GM12878 (cell line): ENCODE measurements around the gene TRAPPC12. TPM values are rescaled to one million over a fixed set of nuclear protein-coding genes. Genes with fewer than 3 reads are reported as not detected.

Source experiments
- ATAC-seq: fragments of 200-7000 bp; cut with Tn5 transposase; 3 replicates; pipeline ENCODE4 v1.9.1; 2020; ENCODE audit warnings: mild to moderate bottlenecking, moderate library complexity
- BruUV-seq: library from RNA; stranded (reverse); fragments of 400-500 nt; replicated peaks from 2 replicates; lab custom pipeline; 2021; lab: Mats Ljungman, UMichigan
- CTCF ChIA-PET: fragments of 300-600 bp; sonication (Branson Sonifier 250); formaldehyde crosslinking; extraction: SDS; loops from one replicate; lab custom pipeline; 2021; ENCODE audit warnings: inconsistent platforms; lab: Yijun Ruan, JAX
- POLR2A ChIA-PET: fragments of 350-600 bp; formaldehyde crosslinking; extraction: SDS; loops from one replicate; lab custom pipeline; 2021; ENCODE audit warnings: inconsistent platforms; lab: Charles Lee
- RAD21 ChIA-PET: fragments of 300-600 bp; sonication (Branson Sonifier 250); formaldehyde crosslinking; loops from one replicate; lab custom pipeline; 2023; ENCODE audit warnings: antibody characterized with exemption; ENCODE audit not compliant: unreplicated experiment; lab: Charles Lee
- SMC1A ChIA-PET: fragments of 300-600 bp; sonication (Branson Sonifier 250); formaldehyde crosslinking; loops from one replicate; lab custom pipeline; 2023; ENCODE audit not compliant: unreplicated experiment, uncharacterized antibody; lab: Charles Lee
- DNase-seq: peaks from one replicate; pipeline ENCODE4 v3.0.0-alpha.2; 2011; ENCODE audit warnings: low read depth, low spot score
- FAIRE-seq: peaks from 3 replicates; lab custom pipeline; 2011; peaks lifted over from hg19 to GRCh38; lab: Jason Lieb, UNC
- H2AFZ ChIP-seq: 2 replicates; pipeline ENCODE4 v1.6.0; 2011; ENCODE audit warnings: low read depth, low read length, control low read depth; ENCODE audit not compliant: control insufficient read depth
- H3K27ac ChIP-seq: 2 replicates; pipeline ENCODE4 v1.5.1; 2011; ENCODE audit warnings: control low read depth; ENCODE audit not compliant: control insufficient read depth, insufficient read depth
- H3K27me3 ChIP-seq, 2 experiments: replicated peaks in 1 of 2; 2 replicates each; pipeline versions ENCODE4 v1.6.0 to v1.6.1; 2011; ENCODE audit warnings: low read length in 1 of 2; ENCODE audit not compliant: control insufficient read depth in 2 of 2, insufficient read depth in 2 of 2
- H3K36me3 ChIP-seq, 2 experiments: 2 replicates each; pipeline ENCODE4 v1.5.1; 2011; ENCODE audit warnings: low read length in 1 of 2; ENCODE audit not compliant: control insufficient read depth in 2 of 2, insufficient read depth in 2 of 2
- H3K4me1 ChIP-seq: 2 replicates; pipeline ENCODE4 v1.6.1; 2011; ENCODE audit warnings: mild to moderate bottlenecking, low read length, moderate library complexity, mixed read lengths; ENCODE audit not compliant: control insufficient read depth, insufficient read depth
- H3K4me2 ChIP-seq: 2 replicates; pipeline ENCODE4 v1.6.0; 2011; ENCODE audit warnings: control low read depth; ENCODE audit not compliant: control insufficient read depth, insufficient read depth
- H3K4me3 ChIP-seq: fragments of 200-600 bp; sonication (generic); 2 replicates; pipeline ENCODE4 v1.5.1; 2016
- H3K79me2 ChIP-seq: 2 replicates; pipeline ENCODE4 v1.6.0; 2011; ENCODE audit warnings: low read length; ENCODE audit not compliant: control insufficient read depth, insufficient read depth
- H3K9ac ChIP-seq: 2 replicates; pipeline ENCODE4 v1.8.0; 2011; ENCODE audit warnings: low read length, control low read depth, mixed read lengths; ENCODE audit not compliant: control insufficient read depth, insufficient read depth
- H3K9me3 ChIP-seq: replicated peaks from 3 replicates; pipeline ENCODE4 v1.5.1; 2011; ENCODE audit warnings: mild to moderate bottlenecking, low read length; ENCODE audit not compliant: control insufficient read depth, insufficient read depth
- H4K20me1 ChIP-seq: 2 replicates; pipeline ENCODE4 v1.6.0; 2011; ENCODE audit not compliant: control insufficient read depth, insufficient read depth
- ASH2L ChIP-seq: fragments of 300-600, 200-600 bp; sonication (generic); IDR thresholded peaks from 2 replicates; pipeline ENCODE4 v1.6.1; 2017; ENCODE audit warnings: low read depth, mild to moderate bottlenecking, borderline replicate concordance
- BCL11A ChIP-seq: IDR thresholded peaks from 2 replicates; pipeline ENCODE4 v1.6.1; 2011; ENCODE audit warnings: low read depth, low read length
- BHLHE40 ChIP-seq, 2 experiments: fragments of 450-650 bp in 1 of 2; IDR thresholded peaks; 2 replicates each; pipeline ENCODE4 v1.6.1; 2011 to 2017; ENCODE audit warnings: low read depth in 2 of 2, borderline replicate concordance in 1 of 2, improper control_type of control experiment in 1 of 2, low read length in 1 of 2, mild to moderate bottlenecking in 1 of 2
- BMI1 ChIP-seq: fragments of 450-650 bp; IDR thresholded peaks from 2 replicates; pipeline ENCODE4 v1.6.1; 2016; ENCODE audit warnings: mild to moderate bottlenecking, moderate library complexity, borderline replicate concordance
- CHD4 ChIP-seq: fragments of 200-600 bp; sonication (generic); IDR thresholded peaks from 2 replicates; pipeline ENCODE4 v1.6.1; 2016; ENCODE audit warnings: mild to moderate bottlenecking
- MEF2B ChIP-seq: fragments of 450-650 bp; IDR thresholded peaks from 2 replicates; pipeline ENCODE4 v1.6.1; 2018; ENCODE audit warnings: mild to moderate bottlenecking, moderate library complexity; ENCODE audit not compliant: partially characterized antibody, poor library complexity, severe bottlenecking
- MLLT1 ChIP-seq: fragments of 450-650 bp; IDR thresholded peaks from 2 replicates; pipeline ENCODE4 v1.6.1; 2016; ENCODE audit warnings: mild to moderate bottlenecking
- RELA ChIP-seq: fragments of 450-650 bp; IDR thresholded peaks from 2 replicates; pipeline ENCODE4 v1.8.0; 2014; ENCODE audit warnings: borderline replicate concordance; ENCODE audit not compliant: partially characterized antibody
- SMAD5 ChIP-seq: IDR thresholded peaks from 2 replicates; pipeline ENCODE4 v1.6.1; 2016; ENCODE audit warnings: antibody characterized with exemption, low read depth
- SRF ChIP-seq, 2 experiments: IDR thresholded peaks; 2 replicates each; pipeline ENCODE4 v1.6.1; 2011; ENCODE audit warnings: low read depth in 2 of 2, low read length in 2 of 2, mild to moderate bottlenecking in 1 of 2, moderate library complexity in 1 of 2
- ZNF217 ChIP-seq: fragments of 450-650 bp; IDR thresholded peaks from 2 replicates; pipeline ENCODE4 v1.6.1; 2017; ENCODE audit warnings: antibody characterized with exemption, mild to moderate bottlenecking
- ZZZ3 ChIP-seq: IDR thresholded peaks from 2 replicates; pipeline ENCODE4 v1.6.1; 2011; ENCODE audit warnings: low read depth; ENCODE audit not compliant: control insufficient read depth, insufficient read length
- WGBS: methylation state at CpG from one replicate; pipeline ENCODE4 v1.1.6; 2016; ENCODE audit warnings: low lambda C conversion rate; ENCODE audit not compliant: insufficient replicate concordance, insufficient coverage; ENCODE audit errors: missing lambda C conversion rate; 5-methylcytosine and 5-hydroxymethylcytosine counted together
- in situ Hi-C: fragments of 300-500 bp; cut with MboI; formaldehyde crosslinking; loops from 9 replicates; pipeline ENCODE4 v1.14.3; 2018; ENCODE audit warnings: mixed read lengths
- intact Hi-C: fragments of 100-400 bp; cut with micrococcal nuclease; formaldehyde crosslinking; loops from one replicate; pipeline ENCODE4 v1.14.2; 2022; ENCODE audit not compliant: unreplicated experiment
- polyA plus RNA-seq, 11 experiments: library from polyadenylated mRNA; depleted of rRNA in 4 of 11; unstranded in 6 of 11; stranded (reverse) in 5 of 11; fragments of >200 nt; fragmentation: Nextera tagmentation in 4 of 11; fragmentation: Illumina TruSeq in 1 of 11; extraction: Ambion mirVana in 4 of 11; extraction: Trizol in 1 of 11; gene quantifications; 1 replicate in 1 of 11; 2 replicates in 10 of 11; pipeline versions ENCODE4 v1.2.1 to v1.2.3, GENCODE V29; 2011 to 2016; ENCODE audit warnings: inconsistent platforms in 2 of 11, missing spikeins in 2 of 11, low read depth in 1 of 11
- total RNA-seq, 4 experiments: library from RNA; depleted of rRNA in 3 of 4; stranded (reverse); fragments of >200 nt in 3 of 4; fragmentation: Illumina TruSeq in 1 of 4; extraction: Trizol in 1 of 4; gene quantifications; 2 replicates each; pipeline versions ENCODE4 v1.2.1 to v1.2.3, GENCODE V29; 2013 to 2021
- TF ChIP-seq, protein P1 (sequence below): fragments of 450-650 bp; IDR thresholded peaks from 2 replicates; pipeline ENCODE4 v1.6.1; 2018; ENCODE audit warnings: mild to moderate bottlenecking, low read depth, moderate library complexity; ENCODE audit not compliant: partially characterized antibody
- TF ChIP-seq, protein P2 (sequence below): fragments of 450-650 bp; IDR thresholded peaks from 2 replicates; pipeline ENCODE4 v1.6.1; 2016; ENCODE audit warnings: mild to moderate bottlenecking, moderate library complexity, borderline replicate concordance

Gene TRAPPC12
- total and polyA plus RNA-seq, 10 of the 15 experiments (the other 5 are each of a cell fraction or from before 2014, with no cell fraction given) = 8.6 to 77.1 (median 37.4) TPM

DNA sequence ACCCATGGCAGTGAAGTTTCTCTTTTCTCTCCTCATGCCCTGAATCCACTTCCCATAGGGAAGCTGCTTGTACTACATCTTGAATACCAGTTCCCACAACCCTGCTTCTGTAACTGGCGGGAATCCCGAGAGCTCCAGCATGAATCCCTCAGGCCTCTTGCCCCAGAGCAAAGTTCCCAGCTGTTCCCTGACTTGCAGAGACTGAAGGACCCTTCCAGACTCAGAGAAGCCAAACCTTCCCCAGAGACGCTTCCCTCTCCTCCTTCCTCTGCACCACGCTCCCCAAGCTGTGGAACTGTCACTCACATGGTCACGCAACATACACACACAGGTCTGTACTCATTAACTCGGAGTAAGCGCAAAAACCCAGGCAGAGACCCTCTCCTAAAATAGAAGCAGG is 26.4 kb downstream of the TRAPPC12 start:
- ChIA-PET CTCF (interaction anchor here (1.1 to 1.4 kb wide), 3 partner anchors 9 to 56 kb away, joined by 3 to 6 read pairs (median 3); no protein-coding TSS in a partner anchor), POLR2A (interaction anchor here (0.5 kb wide), 1 partner anchor 11 kb away, joined by 3 read pairs; no protein-coding TSS in a partner anchor), SMC1A (interaction anchor here (0.6 to 1.7 kb wide), 5 partner anchors 15 to 36 kb away, joined by 3 to 4 read pairs (median 3); partner anchors contain the start of genes EIPR1 and TRAPPC12), RAD21 (no interaction called here)
- peaks cover 5% of the 10 kb centered on the region for H3K79me2 ChIP-seq
- whole genome bisulfite sequencing = 97% methylated on average over 6 of the region's 7 CpGs
- no peaks in the 10 kb centered on the region for H4K20me1 ChIP-seq
- H3K9ac ChIP-seq = no peak overlapping the region
- no peaks in the 10 kb centered on the region for H3K27me3 ChIP-seq
- H2AFZ ChIP-seq = no peak overlapping the region
- DNase-seq = no peak
- in situ Hi-C loops (no loop called here), intact Hi-C loops (no loop called here)
- H3K9me3 ChIP-seq = no peaks in the 10 kb centered on the region; the same call in 2 of the 3 replicates
- ATAC-seq = no peak
- FAIRE-seq = no peak
- H3K4me1 ChIP-seq = peaks cover 18% of the 10 kb centered on the region
- H3K4me3 ChIP-seq = no peak overlapping the region
- TF ChIP-seq BHLHE40 (IDR thresholded peaks at IDR 0.05; ENCODE audit: borderline replicate concordance in 1 of 2, low read depth in 2 of 2, low read length in 1 of 2) = no peak
- no peak for TF ChIP-seq ZZZ3
- no peak for TF ChIP-seq ZNF217
- TF ChIP-seq, protein P1, sequence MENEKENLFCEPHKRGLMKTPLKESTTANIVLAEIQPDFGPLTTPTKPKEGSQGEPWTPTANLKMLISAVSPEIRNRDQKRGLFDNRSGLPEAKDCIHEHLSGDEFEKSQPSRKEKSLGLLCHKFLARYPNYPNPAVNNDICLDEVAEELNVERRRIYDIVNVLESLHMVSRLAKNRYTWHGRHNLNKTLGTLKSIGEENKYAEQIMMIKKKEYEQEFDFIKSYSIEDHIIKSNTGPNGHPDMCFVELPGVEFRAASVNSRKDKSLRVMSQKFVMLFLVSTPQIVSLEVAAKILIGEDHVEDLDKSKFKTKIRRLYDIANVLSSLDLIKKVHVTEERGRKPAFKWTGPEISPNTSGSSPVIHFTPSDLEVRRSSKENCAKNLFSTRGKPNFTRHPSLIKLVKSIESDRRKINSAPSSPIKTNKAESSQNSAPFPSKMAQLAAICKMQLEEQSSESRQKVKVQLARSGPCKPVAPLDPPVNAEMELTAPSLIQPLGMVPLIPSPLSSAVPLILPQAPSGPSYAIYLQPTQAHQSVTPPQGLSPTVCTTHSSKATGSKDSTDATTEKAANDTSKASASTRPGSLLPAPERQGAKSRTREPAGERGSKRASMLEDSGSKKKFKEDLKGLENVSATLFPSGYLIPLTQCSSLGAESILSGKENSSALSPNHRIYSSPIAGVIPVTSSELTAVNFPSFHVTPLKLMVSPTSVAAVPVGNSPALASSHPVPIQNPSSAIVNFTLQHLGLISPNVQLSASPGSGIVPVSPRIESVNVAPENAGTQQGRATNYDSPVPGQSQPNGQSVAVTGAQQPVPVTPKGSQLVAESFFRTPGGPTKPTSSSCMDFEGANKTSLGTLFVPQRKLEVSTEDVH = no peak
- no peak for TF ChIP-seq BMI1
- no peak for TF ChIP-seq SMAD5
- no peak for TF ChIP-seq BCL11A
- TF ChIP-seq, protein P2, sequence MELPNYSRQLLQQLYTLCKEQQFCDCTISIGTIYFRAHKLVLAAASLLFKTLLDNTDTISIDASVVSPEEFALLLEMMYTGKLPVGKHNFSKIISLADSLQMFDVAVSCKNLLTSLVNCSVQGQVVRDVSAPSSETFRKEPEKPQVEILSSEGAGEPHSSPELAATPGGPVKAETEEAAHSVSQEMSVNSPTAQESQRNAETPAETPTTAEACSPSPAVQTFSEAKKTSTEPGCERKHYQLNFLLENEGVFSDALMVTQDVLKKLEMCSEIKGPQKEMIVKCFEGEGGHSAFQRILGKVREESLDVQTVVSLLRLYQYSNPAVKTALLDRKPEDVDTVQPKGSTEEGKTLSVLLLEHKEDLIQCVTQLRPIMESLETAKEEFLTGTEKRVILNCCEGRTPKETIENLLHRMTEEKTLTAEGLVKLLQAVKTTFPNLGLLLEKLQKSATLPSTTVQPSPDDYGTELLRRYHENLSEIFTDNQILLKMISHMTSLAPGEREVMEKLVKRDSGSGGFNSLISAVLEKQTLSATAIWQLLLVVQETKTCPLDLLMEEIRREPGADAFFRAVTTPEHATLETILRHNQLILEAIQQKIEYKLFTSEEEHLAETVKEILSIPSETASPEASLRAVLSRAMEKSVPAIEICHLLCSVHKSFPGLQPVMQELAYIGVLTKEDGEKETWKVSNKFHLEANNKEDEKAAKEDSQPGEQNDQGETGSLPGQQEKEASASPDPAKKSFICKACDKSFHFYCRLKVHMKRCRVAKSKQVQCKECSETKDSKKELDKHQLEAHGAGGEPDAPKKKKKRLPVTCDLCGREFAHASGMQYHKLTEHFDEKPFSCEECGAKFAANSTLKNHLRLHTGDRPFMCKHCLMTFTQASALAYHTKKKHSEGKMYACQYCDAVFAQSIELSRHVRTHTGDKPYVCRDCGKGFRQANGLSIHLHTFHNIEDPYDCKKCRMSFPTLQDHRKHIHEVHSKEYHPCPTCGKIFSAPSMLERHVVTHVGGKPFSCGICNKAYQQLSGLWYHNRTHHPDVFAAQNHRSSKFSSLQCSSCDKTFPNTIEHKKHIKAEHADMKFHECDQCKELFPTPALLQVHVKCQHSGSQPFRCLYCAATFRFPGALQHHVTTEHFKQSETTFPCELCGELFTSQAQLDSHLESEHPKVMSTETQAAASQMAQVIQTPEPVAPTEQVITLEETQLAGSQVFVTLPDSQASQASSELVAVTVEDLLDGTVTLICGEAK = no peak
- no peak for TF ChIP-seq CHD4
- no peak for TF ChIP-seq ASH2L
- TF ChIP-seq SRF (IDR thresholded peaks at IDR 0.05; ENCODE audit: low read depth in 2 of 2, low read length in 2 of 2) = no peak
- TF ChIP-seq MLLT1 = no peak
- TF ChIP-seq MEF2B = no peak
- TF ChIP-seq RELA = no peak
- H3K36me3 ChIP-seq = peaks cover 4 to 9% of the 10 kb centered on the region in 2 experiments
- BruUV-seq = no TSS peak
- H3K4me2 ChIP-seq = no peak overlapping the region
- H3K27ac ChIP-seq = no peak overlapping the region
